HL-60/S4 treated with retinoic acid at 250 ng/mL for 4 days and 3 days (cell line): Measurements from ENCODE around the gene CCL27.

Experiments used
- in situ Hi-C: fragments of 300-500 bp; cut with MboI; formaldehyde crosslinking; loops from 2 replicates; pipeline ENCODE4 v1.7.0; 2022; ENCODE audit warnings: low sequenced_read_pairs

Gene CCL27, protein sequence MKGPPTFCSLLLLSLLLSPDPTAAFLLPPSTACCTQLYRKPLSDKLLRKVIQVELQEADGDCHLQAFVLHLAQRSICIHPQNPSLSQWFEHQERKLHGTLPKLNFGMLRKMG

DNA sequence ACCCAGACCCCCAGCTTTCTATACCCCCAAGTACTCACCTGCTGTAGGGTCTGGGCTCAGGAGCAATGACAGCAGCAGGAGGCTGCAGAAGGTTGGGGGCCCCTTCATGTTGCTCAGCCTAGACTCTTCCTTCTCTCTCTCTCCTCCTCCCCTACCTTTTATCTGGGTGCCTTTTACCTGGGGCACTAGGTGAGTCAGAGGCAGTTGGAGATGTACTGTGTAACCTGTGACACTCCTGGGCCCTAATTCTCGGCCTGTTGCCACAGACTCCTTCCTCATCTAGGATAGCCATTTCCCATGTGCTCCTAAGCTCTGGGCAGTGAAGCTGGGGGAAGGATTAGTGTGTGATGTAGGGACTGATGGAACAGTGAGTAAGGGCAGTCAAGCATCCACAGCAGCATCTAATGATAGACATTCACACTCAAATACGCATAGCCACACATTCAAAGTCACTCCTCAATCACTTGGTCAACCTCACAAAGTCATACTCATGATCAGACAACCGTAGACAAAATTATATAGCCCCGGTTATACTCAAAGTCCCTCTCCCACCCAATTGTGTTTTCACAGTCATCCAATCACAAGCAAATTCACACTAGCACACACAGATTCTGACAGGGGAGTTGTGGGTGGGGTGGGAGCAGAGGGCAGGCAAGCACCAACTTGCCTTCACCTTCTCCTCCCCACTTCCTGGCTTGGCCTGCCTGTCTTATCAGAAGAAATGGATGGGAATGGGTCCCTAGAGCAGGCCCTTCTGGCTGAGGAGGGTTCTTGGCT is at the start of gene CCL27:
CCL27 (minus strand) TSS at position 132 of the 777 bp plus-strand sequence; CDS start at position 108, 24 bp downstream.
- in situ Hi-C loops: loop anchor here (10.0 kb wide), 1 partner anchor 58 kb away; no protein-coding TSS in a partner anchor

DNA sequence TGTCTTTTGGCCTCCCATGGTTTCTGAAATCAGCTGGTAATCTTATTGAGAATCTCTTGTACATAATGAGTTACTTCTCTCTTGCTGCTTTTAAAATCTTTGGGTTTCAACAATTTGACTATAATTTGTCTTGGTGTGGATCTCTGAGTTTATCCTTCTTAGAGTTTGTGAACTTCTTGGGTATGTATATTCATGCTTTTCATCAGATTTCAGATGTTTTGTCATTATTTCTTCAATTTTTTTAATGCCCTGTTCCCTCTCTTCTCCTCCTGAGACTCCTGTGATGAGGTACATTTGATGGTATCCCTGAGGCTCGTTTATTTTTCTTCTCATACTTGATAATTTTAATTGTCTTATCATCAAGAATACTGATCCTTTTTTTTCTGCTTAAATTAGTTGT is 49.7 kb upstream of the CCL27 start:
- in situ Hi-C loops: no loop called here

DNA sequence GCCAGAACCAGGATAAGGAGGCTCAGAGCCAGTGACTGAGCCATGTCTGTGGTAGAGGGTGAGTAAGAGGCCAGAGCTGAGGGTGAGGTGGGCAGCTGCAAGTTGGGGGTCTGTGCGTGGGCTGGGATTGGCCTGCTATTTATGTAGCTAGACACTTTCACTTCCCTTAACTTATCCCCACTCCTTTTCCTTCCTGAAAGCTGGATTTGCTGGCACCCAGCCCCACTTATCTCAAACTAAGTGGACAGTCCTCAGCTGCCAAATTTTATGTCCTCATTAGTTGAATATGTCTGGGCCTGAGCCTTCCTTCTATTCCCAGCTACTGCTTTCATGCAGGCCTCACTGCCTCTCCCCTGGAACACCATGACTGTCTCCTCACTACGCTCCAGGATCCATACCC is 47.6 kb upstream of the CCL27 start, which contains the start of gene CCL21:
CCL21 (minus strand) TSS at position 114 of the 400 bp plus-strand sequence; CDS start at position 44, 70 bp downstream.
- in situ Hi-C loops: no loop called here

DNA sequence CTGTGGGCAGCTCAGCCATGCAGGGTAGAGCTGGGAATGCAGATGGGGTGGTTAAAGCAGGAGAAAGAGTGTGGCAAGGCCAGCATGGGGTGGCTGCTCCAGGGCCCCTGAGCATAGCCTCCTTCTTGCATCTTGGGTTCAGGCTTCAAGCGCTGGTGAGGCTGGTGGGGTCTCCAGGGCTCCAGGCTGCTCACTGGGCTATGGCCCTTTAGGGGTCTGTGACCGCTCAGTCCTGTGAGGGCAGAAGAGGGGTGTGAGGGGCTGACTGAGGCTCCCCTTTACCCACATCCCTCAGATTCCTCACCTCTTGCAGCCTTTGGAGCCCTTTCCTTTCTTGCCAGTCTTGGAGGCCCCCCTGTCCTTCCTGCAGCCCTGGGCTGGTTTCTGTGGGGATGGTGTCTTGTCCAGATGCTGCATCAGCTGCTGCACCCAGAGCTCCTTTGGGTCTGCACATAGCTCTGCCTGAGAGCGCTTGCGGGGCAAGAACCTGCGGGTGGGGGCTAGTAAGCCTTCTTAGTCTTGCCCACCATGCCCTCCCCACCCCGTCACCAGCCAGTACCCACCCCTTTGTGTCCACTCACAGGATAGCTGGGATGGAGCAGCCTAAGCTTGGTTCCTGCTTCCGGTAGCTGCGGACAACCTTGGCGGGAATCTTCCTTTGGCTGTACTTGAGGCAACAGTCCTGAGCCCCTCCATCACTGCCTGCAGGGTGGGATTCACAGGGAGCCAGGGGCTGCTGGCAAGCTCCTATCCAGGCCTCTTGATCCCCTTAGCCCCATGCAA is 46.9 kb upstream of the CCL27 start:
- in situ Hi-C loops: no loop called here

DNA sequence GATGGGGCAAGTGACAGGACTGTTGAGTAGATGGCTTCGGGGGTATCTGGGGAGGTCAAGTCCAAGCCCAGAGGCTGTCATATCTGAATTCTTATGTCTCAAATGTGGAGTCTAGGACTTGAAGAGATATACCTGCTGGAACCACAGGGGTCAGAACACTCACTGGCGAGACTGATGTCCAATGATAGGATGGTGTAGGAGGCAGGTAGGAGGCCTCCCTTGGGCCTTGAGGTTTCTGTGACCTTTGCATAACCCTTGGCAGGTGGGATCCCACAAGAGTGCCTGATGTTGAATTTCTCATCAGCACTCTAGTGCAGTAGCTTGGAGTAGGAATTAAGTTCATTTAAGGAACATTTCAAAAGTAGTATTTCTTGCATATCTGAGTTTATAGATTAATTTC is 44.7 kb upstream of the CCL27 start:
- in situ Hi-C loops: no loop called here

DNA sequence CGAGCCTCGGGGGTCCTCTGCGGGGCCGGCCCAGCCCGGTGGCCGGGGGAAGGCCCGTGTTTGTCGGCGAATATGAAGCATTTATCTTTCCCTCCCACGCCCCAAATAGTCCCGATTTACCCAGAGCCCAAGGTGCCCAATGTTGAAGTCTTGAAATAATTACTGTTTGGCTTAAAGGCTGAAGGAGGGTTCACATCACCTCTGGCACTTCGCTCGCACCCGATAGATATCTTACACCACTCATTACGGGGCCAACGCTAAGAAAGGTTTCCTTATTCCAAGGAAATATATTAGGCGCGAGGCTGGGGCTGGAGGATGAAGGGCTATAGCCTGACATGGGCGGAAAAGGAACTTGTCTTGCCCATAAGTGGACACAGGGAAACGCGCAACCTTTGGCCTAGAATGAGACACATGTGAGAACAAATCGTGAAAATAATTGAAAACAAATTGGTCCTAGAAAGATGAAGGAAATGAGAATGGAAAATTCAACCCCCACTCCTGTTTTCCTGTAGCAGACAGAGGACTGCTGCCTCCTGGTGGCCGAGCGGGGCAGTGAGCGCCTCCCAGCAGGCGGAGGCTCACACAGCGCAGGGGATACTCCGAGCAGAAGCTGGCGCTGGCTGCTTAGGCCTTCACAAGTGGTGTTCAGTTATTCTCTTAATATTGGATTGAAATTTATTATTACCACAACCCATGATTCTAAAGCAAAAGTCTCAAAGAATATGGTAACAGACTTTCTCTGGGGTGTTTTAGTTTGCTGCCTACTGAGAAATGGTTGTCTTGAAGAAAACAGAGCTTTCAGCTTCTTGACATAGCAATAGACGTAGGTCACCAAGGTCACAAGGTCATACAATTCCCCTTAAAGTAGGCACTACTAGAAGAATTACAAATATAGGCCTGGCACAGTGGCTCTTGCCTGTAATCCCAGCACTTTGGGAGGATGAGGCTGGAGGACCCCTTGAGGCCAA is 39.6 kb upstream of the CCL27 start:
- in situ Hi-C loops: no loop called here

DNA sequence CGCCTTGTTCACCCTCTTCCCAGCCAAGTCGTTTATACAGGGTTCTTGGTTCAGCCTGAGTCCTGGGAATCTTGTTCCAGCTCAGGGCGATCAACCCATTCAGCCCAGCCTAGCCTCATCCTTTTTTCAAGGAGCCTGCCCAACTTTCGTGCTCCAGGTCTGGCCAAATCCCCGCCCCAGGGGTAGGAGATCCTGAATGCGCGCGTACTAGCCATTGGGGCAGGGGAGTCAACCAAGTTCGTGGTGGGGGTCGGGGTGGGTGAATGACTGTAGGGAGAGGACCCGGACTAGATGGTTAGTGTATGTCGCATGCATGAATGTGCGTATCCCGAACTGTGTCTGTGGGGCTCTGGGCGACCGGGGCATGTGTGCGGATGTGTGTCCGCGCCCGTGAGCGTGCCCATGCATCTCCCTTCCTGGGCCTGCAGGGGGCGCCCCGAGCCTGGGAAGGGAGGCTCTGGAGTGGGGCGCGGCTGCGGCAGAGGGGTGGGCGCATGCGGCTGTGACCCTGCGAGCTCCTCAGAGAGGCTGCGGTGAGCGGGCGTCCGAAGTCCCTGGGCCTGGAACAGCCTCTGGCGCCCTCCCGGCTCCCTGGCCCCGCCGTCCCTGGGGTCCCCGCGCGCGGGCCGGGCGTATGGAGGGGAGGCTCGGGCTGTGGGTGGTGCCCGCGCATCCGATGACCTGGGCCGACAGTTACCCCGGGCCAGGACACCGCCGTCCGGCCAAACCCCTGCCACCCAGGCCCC is 38.7 kb upstream of the CCL27 start:
- in situ Hi-C loops: no loop called here

DNA sequence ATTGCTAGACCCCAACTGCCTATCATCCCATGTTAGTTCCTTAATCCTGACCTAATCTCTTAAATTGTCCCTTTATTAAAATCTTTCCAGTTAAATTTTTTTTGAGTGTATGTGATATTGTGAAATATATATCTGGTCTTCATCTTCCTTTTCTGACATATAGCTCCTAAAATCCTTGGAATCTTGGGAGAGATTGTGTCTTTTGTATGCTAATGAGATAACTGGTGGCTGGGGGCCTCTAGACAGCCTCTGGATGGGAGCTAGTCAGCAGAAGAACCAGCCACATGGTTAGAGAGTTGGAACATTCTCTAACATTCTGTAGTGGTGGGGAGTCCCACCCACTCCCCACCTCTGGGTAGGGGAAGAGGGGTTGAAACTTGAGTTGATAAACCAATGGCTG is 32.4 kb upstream of the CCL27 start:
- in situ Hi-C loops: no loop called here

DNA sequence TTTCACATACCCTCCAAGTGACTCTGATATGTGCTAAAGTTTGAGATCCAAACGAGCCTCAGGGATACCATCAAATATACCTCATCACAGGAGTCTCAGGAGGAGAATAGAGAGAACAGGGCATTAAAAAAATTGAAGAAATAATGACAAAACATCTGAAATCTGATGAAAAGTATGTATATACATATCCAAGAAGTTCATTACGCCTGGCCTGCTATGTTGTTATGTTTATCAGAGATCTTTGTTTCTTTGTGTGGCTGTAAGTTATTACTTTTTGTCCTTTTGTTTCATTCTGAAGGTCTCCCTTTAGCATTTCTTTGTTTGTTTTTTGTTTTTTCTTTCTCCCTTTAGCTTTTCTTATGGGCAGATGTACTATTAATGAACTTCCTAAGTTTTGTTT is 31.1 kb upstream of the CCL27 start:
- in situ Hi-C loops: no loop called here

DNA sequence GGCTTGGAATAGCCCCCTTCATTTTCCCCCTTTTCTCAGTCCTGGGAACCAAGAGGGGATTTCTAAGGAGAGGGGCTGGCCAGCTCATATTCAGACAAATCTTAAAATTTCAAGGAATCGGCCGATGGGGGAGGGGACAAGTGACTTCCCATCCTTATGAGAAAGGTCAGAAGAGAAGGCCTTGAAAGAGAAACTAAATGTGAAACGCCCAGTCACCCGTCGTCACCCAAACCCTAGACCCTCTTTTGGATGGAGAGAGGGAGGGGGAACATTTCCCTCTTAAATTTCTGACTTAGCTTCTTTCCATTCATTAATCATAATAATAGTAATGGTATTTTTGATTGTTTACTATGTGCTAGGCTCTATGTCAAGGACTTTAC is 29.5 kb upstream of the CCL27 start:
- in situ Hi-C loops: no loop called here

DNA sequence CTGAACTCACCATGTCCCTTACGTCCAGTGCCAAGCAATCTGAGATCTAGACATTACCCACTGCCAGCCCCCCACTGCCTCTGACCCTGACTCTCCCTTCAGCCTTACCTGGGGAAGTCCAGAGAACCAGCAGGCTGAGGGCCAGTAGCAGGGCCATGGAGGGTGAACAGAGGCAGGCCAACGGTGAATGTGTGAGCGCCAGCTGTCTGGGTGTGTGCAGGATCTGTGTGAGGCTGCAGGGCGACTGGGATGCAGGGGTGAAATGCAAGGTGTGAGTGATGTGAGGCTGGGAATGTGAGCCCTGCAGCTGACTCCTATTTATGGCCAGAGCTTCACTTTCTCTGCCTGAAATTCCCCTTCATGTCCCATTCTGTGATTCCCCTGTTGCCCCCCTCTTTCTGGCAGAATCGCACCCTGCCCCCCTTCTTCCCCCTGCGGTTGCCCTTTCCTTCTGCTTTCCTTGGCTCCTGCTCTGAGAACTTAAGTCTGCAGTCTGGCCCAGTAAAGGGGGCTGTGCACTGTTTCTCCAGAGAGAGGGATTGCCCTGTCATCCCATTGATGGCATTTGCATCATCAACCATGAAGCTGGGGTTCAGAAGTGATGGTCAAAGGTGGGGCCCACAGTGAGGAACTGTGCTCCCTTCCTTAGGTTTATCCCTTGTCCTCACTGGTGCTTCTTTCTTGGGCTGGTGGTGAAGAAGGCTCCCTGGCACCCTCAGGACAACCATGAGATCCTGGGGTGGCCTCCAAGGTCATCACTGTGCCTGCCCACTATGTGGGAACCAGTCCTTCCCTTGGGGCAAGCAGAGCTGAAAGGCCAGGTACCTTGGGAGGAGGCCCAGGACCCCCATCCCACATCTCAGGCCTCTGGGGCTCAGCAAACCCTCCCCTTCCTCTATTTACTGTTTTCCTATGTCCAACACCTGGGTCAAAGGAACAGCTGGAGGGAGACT is 28.8 kb upstream of the CCL27 start, which contains the start of gene CCL19:
CCL19 (minus strand) TSS at position 294 of the 953 bp plus-strand sequence; CDS start at position 157, 137 bp downstream.
- in situ Hi-C loops: no loop called here

DNA sequence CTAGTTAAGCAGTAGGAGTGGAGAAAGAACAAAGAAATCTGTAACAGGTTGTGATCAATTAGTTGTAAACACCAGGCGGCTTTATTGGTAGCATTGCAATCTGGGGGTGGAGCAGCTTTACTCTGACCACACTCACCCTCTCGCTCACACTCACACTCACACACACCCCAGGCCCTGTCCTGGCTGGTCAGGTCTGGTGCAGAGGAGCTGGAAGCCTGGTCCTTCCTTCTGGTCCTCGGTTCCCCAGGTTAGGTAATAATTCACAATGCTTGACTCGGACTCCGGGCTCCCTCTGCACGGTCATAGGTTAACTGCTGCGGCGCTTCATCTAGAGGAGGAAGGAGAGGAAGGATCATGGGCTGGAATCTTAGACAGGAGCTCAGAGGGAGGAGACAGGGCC is 27.1 kb upstream of the CCL27 start:
- in situ Hi-C loops: no loop called here

DNA sequence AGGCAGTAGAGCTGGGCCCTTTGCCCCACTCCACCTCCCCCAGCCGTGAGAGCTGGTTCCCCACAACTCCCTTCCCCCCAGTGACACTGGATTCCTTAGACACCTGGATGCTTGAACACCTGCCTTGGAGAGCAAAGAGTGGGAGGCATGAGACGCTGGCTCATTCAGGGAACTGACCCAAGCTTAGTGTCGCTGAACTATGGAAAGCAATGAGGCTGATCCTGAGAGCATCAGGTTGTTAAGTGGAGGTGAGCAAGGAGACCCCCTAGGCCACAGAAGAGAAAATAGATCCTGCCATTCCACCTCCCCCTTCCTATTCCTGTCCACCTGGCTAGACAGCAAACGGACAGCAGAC is 26.6 kb upstream of the CCL27 start:
- in situ Hi-C loops: no loop called here

DNA sequence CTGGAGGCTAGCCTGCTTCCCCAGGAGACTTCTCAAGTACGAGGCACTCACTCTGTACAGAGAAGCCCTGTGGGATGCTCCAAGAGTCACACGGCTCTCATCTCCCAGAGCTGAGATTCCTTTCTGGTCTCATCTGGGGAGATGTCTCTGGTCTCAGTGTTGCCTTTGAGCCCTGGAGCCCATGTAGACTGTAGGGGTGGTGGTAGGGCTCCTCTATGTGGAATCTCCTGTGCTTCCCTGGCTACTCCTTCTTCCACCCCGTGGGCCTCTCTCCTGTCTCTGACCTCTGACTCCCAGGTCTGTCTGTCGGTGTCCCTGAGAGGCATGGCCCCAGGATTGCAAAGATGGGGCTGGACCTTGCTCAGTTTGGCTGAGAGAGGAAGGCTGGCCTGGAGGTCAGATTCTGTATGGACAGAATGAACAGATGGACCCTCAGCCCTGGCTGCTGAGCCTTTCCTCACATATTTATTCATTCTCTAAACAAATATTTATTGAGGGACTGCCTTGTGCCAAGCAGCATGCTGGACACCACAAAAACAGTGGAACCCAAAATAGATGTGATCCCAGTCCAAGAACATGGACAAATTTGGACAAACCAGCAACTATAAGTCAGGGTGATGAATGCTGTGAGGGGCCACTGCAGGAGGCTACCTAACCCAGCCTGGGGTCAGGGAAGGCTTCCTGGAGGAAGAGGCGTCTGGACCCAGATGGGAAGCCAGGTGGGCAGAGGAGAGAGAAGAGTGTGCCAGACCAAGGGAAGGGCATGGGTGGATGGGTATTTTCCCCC is 26.1 kb upstream of the CCL27 start:
- in situ Hi-C loops: no loop called here

DNA sequence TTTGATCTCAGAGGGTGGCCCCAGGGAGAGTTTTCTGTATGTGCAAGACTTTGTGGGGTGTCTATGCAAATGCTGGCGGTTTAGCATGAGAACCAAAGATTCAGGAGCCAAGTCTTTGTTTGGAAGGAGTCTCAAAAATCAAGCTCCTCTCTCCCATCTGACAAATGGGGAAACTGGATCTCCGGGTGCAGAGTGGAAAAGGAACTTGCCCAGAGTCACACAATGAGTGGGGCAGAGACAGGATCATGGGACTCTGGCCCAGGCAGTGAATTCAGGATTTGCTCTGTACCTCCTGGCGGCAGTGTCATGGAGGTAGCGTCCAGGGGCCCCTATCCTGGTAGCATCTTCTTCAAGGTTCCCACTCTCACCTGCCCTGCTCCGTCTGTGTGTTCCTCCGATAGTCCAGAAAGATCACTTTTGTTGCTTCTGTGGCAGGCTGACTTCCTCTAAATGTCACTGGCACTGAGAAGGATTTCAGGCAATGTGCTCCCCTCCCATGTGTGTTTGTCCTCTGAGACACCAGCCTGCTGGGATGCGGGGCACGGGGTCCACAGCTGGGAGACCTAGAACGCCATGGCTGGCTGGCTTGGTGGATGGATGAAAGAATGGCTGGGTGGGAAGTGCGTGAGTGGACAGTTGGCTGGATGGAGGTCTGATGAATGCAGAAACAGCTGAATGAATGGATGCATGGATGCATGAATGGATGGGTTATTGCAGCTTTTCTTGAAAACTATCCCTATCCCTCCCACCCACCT is 25.0 kb upstream of the CCL27 start:
- in situ Hi-C loops: no loop called here

DNA sequence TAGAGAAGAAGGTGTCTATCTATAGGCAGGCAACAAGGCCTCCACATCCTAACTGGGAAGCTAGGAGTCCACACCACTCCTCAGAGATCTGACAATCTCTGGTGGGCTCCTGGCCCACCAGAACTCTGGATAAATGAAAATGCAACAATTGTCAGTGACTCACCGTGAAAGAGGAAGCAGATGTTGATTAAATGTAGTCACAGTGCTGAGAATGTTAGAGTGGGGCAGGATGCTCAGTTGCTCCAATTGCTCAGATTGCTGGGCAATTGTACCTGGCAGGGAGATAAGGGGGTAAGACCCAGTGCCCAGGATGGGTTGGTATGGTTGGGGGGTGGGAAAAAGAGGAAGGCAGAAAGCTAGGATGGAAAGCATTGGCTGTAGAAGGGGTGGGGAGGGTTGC is 24.3 kb upstream of the CCL27 start:
- in situ Hi-C loops: no loop called here

DNA sequence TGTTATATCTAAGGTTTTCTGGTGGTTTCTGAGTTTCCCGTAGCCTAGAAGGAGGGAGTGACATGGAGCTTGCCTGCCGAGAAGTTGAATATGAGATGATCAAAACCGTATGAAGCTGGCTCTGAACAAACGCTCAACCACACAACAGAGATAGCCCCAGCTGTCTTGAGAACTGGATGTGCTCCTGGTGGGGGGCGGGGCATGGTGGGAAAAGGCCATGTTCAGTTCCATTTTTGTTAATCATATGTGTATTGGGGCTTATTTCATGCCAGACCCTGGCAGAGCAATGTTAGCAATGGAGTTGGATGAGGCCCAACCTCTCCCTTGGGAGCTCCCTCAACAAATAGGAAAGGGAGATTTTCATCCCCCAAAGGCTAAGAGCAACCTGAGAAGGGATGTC is 23.8 kb upstream of the CCL27 start:
- in situ Hi-C loops: no loop called here
